Stimulated activated CD8-positive, alpha-beta memory T cell treated with anti-CD3 and anti-CD28 coated beads, Interleukin-12 subunit alpha, Interleukin-12 subunit beta, amount 100 ng/mL, for 4 hours (primary cell): Measurements from ENCODE around the gene MEDAG.

ENCODE experiments used
- DNase-seq: peaks from one replicate; pipeline ENCODE4 v3.0.0-alpha.2; 2020; ENCODE audit warnings: low read depth

Gene MEDAG

DNA sequence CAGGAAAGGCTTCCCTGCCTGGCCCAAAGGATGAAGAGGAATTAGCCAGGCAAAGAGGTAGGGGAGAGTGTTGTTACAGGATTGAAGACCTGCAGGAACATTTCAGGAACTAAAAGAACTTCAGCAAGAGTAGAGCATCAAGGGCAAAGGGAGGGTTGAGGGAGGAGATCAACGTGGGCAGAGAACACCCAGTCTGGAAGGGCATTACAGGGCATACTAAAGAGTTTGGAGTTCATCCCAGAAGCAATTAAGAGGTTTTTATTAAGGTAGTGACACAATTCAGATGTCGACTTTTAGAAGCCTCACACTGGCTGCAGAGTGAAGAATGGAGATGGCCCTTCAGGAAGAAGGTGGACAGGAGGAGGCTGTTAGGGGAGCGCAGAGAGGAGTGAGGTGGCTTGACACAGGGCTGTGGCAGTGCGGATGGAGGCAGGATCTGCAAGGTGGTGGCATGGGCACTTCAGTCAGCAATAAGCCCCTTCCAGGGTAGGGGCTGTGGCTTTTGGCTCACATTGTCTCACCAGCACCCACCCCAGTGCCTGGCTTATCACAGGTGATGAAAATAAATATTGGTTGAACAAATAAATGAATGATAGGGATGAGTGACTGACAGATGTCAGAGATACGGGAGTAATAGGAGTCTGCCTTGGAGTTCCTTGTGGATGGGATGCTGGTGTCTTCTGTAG, 51.3 kb downstream of the MEDAG start:
- no peak for DNase-seq

GRCh38 chr13:30959678-30960077, 53.6 kb downstream of the MEDAG start:
- DNase-seq = no peak

DNA sequence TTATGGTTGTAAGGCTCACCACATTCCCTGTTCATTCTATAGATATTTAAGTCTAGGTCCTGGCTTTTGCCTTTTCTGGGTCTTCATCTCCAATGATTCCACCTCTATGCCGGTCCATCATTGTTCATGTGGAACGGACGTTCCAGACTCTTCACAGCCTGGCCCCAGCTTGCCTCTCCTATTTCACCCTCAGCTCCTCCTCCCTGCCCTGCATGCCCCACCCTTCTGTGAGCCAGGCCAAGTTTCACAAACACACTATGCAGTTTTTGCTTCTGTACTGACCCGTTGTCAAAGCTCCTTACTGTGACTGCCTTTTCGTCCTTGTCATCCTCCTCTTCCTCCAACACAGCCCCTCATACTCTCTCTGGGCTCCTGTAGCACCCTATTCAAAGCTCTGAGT, 57.7 kb downstream of the MEDAG start:
- no peak for DNase-seq

DNA sequence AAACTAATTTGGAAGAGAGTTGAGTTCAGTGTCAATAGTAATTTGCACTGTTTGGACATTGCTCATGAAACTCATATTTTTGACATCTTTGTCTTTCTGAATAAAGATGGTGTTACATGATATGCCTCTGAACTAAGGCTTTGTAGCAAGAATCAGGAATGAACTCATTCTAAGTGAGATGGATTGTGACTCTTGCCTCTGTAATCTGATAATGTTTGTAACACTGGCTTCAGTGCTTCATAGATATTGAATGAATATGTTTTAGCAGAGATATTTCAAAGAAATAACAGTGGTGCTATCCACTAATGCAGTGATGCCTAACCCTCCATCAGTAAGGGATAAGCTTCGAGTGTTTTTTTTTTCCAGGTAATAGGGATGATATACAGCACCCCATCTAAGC, 59.3 kb downstream of the MEDAG start:
- DNase-seq = no peak

DNA sequence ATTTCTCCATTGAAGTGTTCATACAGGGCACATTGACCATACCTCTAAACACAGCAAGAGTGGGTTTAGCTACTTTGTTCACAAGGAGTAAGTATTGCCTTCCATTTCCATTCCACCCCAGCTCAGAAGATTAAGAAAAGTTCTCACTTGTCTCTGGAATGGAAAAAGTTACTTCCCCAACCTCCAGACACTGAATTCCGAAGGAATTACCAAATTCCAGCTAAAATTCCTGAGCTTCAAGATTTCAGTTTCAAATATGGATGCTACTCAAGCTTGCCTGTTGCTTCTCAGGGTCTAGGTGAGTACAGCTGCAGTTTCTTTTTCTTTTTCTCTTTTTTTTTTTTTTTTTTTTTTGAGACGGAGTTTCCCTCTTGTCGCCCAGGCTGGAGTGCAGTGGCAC, 60.0 kb downstream of the MEDAG start:
- no peak for DNase-seq

- DNase-seq = no peak
These were observed 62.8 kb downstream of the MEDAG start for GRCh38 chr13:30968846-30969245.

- no peak for DNase-seq
These were observed 65.5 kb downstream of the MEDAG start for GRCh38 chr13:30971575-30971974.

DNA sequence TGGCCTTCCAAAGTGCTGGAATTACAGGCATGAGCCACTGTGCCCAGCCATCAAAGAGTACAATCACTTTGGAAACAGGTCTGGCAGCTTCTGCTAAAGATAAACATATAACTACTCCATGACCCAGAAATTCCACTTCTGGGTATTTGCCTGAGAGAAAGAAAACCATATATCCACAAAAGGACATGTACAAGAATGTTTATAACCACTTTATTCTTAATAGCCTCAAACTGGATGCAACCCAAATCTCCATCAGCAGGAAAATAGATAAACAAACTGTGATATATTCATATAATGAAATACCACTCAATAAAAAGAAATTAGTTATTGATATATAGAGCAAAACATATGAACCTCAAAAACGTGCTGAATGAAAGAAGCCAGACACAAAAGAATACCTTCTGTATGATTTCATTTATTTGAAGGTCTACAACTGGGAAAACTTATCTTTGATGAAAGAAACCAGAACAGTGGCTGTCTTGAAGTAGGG, 66.9 kb downstream of the MEDAG start:
- no peak for DNase-seq

DNA sequence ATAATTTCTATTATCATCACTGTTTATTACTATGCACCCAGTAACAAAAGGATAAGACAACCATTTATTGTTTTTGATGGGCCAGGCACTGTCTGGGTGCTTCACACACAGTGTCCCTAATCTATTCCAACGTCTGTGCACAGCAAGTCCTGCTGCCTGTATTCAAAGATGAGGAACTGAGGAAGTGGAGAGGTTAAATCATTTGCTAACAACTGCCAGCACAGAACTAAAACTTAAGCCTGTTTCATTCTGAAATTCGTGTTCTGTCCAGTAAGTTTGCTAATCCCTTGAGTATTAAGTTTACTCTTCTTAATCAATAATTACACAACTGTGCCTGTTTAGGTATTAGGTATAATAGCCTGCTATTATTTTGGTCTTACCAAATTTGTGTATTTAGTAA, 68.3 kb downstream of the MEDAG start:
- no peak for DNase-seq
